Chondrocyte (in vitro differentiated cells): ENCODE measurements around the gene KLF3. TPM values are rescaled to one million over a fixed set of nuclear protein-coding genes. Genes with fewer than 3 reads are reported as not detected.
A peak's percentile ranks its signal among the peaks of the same experiment; 100 is the strongest.

Experiments used
- DNase-seq: peaks from one replicate; pipeline ENCODE4 v3.0.0; 2021; ENCODE audit warnings: mixed read lengths, low spot score
- H3K27ac Mint-ChIP-seq: one replicate; pipeline ENCODE4 v1.8.0; 2021; ENCODE audit warnings: mild to moderate bottlenecking, moderate library complexity, mixed read lengths; ENCODE audit not compliant: unreplicated experiment
- H3K27me3 Mint-ChIP-seq: 2 replicates; pipeline ENCODE4 v1.8.0; 2021; ENCODE audit warnings: low read depth, mixed read lengths
- H3K36me3 Mint-ChIP-seq: 2 replicates; pipeline ENCODE4 v1.8.0; 2021; ENCODE audit warnings: low read depth, mixed read lengths
- H3K4me1 Mint-ChIP-seq: 2 replicates; pipeline ENCODE4 v1.8.0; 2021; ENCODE audit warnings: low read depth, mild to moderate bottlenecking, mixed read lengths
- H3K4me3 Mint-ChIP-seq: one replicate; pipeline ENCODE4 v1.8.0; 2021; ENCODE audit warnings: mild to moderate bottlenecking, moderate library complexity, mixed read lengths; ENCODE audit not compliant: unreplicated experiment
- H3K9me3 Mint-ChIP-seq: 2 replicates; pipeline ENCODE4 v1.8.0; 2021; ENCODE audit warnings: low read depth, mixed read lengths
- CTCF ChIP-seq: fragments of 200-600 bp; sonication (generic); IDR thresholded peaks from 2 replicates; pipeline ENCODE4 v1.5.0; 2021; ENCODE audit warnings: antibody characterized with exemption, mild to moderate bottlenecking, moderate library complexity
- total RNA-seq: library from RNA; stranded (reverse); gene quantifications from 3 replicates; pipeline ENCODE4 v1.2.1, GENCODE V29; 2021

Gene KLF3
- total RNA-seq, 1 donor from 2014 or later: 26.4 TPM

- H3K27ac Mint-ChIP-seq: peak overlapping the region; percentile 41
Measured at GRCh38 chr4:38692421-38692820, 28.4 kb downstream of the KLF3 start.

GRCh38 chr4:38693569-38693968, 29.6 kb downstream of the KLF3 start:
- Mint-ChIP-seq H3K36me3 (peaks cover 65% of the 10 kb centered on the region), H3K27me3 (no peaks in the 10 kb centered on the region), H3K4me3 (no peak overlapping the region), H3K27ac (no peak overlapping the region), H3K4me1 (peaks cover 55% of the 10 kb centered on the region), H3K9me3 (no peaks in the 10 kb centered on the region)
- no peak for TF ChIP-seq CTCF
- no peak for DNase-seq

More at GRCh38 chr4:38692421-38692820, 28.4 kb downstream of the KLF3 start:
- Mint-ChIP-seq H3K36me3 (peaks cover 59% of the 10 kb centered on the region), H3K4me1 (peaks cover 63% of the 10 kb centered on the region), H3K9me3 (no peaks in the 10 kb centered on the region), H3K27me3 (no peaks in the 10 kb centered on the region), H3K4me3 (no peak overlapping the region)
- TF ChIP-seq CTCF: no peak
- no peak for DNase-seq

DNA sequence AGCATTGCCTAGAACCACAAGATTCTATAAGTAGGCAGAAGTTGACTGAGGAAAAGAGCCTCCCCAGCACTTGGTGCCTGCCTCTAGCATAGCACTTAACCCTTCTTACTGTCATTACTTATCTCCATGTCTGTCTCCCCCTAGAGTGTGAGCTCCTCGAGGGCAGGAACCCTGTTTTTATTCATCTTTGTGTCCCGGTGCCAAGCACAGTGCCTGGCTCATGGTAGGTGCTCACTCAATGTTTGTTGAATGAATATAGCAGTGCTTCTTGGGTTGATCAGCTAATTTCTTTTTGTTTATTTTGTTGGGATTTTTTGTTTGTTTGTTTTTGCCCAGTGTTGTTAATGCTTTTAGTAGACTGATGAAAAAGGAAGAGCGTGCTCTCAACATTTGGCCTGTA, 30.3 kb downstream of the KLF3 start:
- Mint-ChIP-seq H3K4me3 (no peak overlapping the region), H3K36me3 (peaks cover 63% of the 10 kb centered on the region), H3K4me1 (peaks cover 48% of the 10 kb centered on the region), H3K9me3 (no peaks in the 10 kb centered on the region), H3K27me3 (no peaks in the 10 kb centered on the region), H3K27ac (no peak overlapping the region)
- no peak for DNase-seq
- TF ChIP-seq CTCF: no peak

DNA sequence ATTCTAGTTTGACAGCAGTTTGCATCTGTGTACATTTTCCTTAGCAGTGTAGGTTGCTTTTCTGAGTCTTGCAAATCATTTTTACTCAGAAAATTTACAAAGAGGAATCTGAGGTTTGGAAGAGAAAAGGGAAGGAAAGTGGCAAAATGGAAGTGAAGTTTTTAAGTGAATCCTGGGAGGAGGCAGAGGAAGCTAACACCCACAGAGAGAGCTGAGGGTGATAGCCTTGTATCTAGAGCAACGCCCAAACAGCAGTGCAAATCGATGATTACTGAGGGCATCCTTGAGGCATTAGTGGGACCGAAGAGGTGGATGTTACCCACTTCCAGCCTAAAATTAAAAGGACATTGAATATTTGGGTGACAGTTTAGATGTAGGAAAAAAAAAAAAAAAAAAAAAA, 31.8 kb downstream of the KLF3 start:
- Mint-ChIP-seq H3K27me3 (no peaks in the 10 kb centered on the region), H3K9me3 (no peaks in the 10 kb centered on the region), H3K4me1 (peaks cover 39% of the 10 kb centered on the region), H3K4me3 (no peak overlapping the region), H3K36me3 (peaks cover 49% of the 10 kb centered on the region), H3K27ac (no peak overlapping the region)
- no peak for DNase-seq
- TF ChIP-seq CTCF: no peak

DNA sequence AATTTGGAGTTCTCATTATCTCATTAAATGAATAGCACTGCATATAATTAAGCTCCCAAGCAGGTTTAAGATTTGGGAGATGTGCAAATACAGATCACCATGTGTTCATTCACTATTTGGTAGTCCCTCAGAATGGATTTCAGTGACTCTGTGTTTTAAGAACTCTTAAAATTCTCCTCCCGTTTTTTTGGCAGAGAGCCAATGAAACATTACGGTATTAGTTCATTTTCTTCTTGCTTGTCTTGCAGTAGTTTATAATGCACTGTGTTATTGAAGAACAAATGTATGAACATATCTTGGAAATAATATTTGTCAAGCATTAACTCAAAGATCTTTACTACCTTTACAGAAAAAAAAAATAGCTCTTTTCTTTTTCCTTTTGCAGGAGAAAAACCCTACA, 32.7 kb downstream of the KLF3 start:
- DNase-seq: no peak
- H3K36me3 Mint-ChIP-seq: peaks cover 45% of the 10 kb centered on the region
- no peaks in the 10 kb centered on the region for H3K27me3 Mint-ChIP-seq
- no peaks in the 10 kb centered on the region for H3K9me3 Mint-ChIP-seq
- no peak for TF ChIP-seq CTCF
- H3K27ac Mint-ChIP-seq: no peak overlapping the region
- no peak overlapping the region for H3K4me3 Mint-ChIP-seq
- H3K4me1 Mint-ChIP-seq: peaks cover 36% of the 10 kb centered on the region
